ENCODE data around the gene ARHGEF28.

The ARHGEF28 gene

GRCh38 chr5:73748510-73749400 is 122.8 kb downstream of the ARHGEF28 start:
- DNase-seq = no peak

GRCh38 chr5:73749485-73750270 is 123.7 kb downstream of the ARHGEF28 start:
- no peak for DNase-seq

- no peak for DNase-seq
Measured at GRCh38 chr5:73751254-73751914, 125.4 kb downstream of the ARHGEF28 start.

GRCh38 chr5:73754254-73754653 is 128.3 kb downstream of the ARHGEF28 start:
- no peak for DNase-seq

GRCh38 chr5:73757416-73757815 is 131.4 kb downstream of the ARHGEF28 start:
- DNase-seq = no peak

- DNase-seq = no peak
Measured at GRCh38 chr5:73759771-73760170, 133.8 kb downstream of the ARHGEF28 start.

GRCh38 chr5:73763300-73764032 is 137.5 kb downstream of the ARHGEF28 start:
- no peak for DNase-seq

GRCh38 chr5:73764586-73764985 is 138.6 kb downstream of the ARHGEF28 start:
- no peak for DNase-seq

GRCh38 chr5:73764996-73765395 is 139.0 kb downstream of the ARHGEF28 start:
- DNase-seq = no peak

- no peak for DNase-seq
Measured at GRCh38 chr5:73766902-73767301, 140.9 kb downstream of the ARHGEF28 start.

- no peak for DNase-seq
Measured at GRCh38 chr5:73770172-73771025, 144.4 kb downstream of the ARHGEF28 start.

- no peak for DNase-seq
Measured at GRCh38 chr5:73774924-73775323, 148.9 kb downstream of the ARHGEF28 start.

GRCh38 chr5:73776405-73776804 is 150.4 kb downstream of the ARHGEF28 start:
- no peak for DNase-seq

- DNase-seq = no peak
Measured at GRCh38 chr5:73777192-73777591, 151.2 kb downstream of the ARHGEF28 start.

GRCh38 chr5:73780302-73781080 is 154.5 kb downstream of the ARHGEF28 start:
- no peak for DNase-seq

- no peak for DNase-seq
Measured at GRCh38 chr5:73781107-73781768, 155.2 kb downstream of the ARHGEF28 start.

GRCh38 chr5:73783828-73784227 is 157.8 kb downstream of the ARHGEF28 start:
- DNase-seq = no peak

GRCh38 chr5:73786043-73786831 is 160.2 kb downstream of the ARHGEF28 start:
- DNase-seq = no peak

GRCh38 chr5:73789851-73790281 is 163.9 kb downstream of the ARHGEF28 start:
- no peak for DNase-seq
